HG03521 (cell line): ENCODE data around the gene PAM16.

ENCODE experiments used
- ATAC-seq: cut with Tn5 transposase; IDR thresholded peaks from one replicate; pipeline ENCODE4 v1.9.1; 2021; ENCODE audit warnings: mild to moderate bottlenecking, moderate library complexity; ENCODE audit not compliant: unreplicated experiment

PAM16 gene

DNA sequence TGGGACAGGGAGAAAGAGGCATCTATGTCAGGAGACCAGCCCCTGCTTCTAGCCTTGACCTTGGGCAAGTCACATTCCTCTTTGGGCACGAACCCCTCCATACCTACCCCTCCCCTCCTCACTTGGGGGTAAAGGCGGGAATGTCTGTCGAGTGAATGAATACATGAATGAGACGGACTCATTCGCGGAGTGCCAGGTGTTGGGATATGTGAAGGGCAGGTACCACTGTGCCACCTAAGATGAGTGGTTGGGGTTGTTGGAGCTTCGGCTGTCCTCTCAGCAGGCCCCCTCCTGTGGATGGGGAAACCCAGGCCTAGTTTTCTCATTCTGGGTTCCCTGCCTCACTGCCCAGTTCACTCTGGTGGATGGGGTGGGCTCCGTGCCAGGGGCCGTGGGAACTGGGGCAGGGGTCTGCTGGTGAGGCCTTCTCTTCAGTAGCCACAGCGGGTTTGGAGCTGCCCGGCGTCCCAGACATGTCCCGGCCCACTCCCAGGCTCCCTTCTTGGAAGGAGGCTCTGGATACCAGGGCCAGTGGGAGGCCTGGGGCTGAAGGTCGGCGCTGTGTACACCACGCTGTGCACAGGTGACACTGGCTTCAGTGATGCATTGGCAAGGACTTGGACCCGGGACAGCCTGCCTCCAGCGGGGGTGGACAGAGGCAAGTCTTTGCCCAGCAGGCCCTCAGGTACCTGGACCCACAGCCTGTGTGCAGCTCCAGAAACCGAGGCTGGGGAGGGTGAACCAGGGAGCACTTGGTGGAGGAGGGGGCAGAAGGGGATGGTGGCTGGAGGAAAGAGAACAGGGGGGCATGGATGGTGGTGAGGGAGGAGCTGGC, 29.6 kb downstream of the PAM16 start:
- ATAC-seq = no peak

GRCh38 chr16:4320571-4321137, 30.5 kb downstream of the PAM16 start:
- no peak for ATAC-seq

DNA sequence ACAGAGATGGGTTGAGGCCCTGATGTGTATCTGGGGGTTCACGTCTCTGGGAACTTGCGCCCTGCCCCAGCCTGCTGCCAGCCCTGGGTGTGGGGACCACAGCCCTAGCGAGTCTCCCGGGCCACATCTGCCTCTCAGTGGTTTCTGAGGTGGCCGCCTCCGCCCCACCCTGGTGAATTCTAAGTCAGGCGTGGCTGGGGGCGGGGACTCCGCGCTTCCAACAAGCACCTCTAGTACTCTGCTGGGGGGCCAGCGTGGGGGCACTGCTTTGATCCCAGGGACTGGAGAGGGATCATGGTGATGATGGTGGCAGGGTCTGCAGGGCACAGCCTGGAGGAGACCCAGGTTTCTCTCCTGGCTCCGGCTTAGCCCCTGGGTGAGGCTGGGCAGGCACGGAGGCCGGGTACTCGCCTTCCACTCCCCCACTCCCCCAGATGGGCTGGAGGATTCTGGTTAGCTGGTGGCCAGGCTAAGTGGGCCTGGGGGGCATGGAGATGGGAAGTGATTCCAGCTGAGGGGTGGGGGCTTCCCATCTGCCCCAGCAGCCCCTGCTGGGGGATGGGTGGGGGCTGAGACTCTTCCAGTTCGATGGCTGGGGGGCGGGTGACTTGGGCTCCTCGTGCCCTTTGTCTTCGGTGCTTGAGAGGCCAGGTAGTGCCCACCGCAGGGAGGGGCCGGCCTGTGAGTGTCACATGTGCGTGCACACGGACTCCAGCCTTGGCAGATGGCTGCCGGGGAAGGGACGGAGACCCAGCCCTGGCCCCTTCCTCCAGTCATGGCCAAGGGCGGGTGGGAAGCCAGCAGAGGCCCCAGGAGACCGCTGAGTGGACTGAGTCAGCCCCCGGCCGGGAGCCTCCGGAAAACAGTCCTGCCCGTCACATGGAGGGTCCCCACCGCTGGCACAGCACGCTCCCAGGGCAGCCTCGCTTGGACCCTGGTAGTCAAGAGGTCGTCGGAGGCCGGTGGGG, 31.4 kb downstream of the PAM16 start:
- ATAC-seq = no peak

GRCh38 chr16:4318967-4319366, 32.2 kb downstream of the PAM16 start:
- ATAC-seq = no peak

DNA sequence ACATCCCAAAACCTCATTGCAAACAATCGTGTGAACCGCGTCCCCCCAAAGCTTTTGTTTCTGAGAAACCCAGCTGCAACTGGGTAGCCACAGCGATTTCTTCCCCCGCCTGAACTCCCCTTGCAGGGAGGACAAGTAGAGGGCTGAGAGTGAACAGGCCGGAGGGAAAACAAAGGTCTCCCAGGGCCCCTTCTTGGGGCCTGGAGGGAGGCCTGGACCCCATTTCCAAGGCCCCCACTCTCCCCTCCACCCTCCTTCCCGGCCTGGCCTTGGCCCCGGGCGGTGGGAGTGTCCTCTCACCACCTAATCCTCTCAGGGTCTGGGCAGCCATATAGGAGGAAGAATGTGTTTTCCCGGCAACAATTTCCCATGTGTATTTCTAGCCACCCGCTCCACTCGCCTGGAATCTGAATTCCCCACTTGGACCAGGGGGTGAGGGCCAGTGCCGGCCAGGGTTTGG, 32.6 kb downstream of the PAM16 start:
- no peak for ATAC-seq

DNA sequence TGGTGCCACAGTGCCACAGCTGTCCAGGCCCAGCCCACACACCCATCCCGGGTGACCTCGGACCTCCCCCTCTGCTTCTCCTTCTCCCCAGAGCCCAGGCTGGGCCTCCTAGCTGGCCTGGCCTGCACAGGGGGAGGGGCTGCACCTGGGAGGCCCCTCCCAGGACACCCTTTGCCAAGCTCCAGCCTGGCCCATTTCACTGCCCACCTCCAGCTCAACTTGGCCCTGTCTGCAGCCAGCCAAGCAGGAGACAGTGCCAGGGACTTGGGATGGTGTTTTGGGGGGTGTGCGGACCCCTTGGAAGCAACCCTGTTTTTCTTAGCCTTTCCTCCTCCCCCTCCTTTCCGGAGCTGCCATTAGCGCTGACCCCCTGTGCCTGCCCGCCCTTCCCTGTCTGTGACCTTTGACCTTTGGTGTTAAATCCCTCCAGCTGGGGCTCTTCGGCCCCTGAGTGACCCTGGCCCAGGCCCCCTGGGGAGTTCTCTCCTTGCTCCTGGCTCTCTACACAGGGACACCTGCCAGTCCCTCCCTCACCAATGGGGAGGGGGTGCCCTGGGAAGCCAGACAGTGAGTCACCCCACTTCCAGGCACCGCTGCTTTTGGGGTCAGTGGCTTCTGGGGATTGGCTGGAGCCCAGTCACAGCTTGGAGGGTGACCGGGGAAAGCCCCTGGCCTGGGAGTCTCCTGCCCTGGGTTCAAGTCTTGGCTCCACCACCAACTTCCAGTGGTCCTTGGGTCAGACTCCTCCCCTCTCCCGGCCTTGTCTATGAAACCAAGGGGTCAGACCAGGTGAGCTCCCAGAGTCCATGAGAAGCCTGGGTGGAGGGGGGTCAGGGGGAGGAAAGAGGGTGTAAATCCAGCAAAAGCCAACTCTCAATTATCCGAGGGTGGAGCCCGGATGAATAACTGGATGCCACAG, 33.3 kb downstream of the PAM16 start:
- no peak for ATAC-seq

GRCh38 chr16:4316864-4317531, 34.1 kb downstream of the PAM16 start:
- ATAC-seq = no peak

DNA sequence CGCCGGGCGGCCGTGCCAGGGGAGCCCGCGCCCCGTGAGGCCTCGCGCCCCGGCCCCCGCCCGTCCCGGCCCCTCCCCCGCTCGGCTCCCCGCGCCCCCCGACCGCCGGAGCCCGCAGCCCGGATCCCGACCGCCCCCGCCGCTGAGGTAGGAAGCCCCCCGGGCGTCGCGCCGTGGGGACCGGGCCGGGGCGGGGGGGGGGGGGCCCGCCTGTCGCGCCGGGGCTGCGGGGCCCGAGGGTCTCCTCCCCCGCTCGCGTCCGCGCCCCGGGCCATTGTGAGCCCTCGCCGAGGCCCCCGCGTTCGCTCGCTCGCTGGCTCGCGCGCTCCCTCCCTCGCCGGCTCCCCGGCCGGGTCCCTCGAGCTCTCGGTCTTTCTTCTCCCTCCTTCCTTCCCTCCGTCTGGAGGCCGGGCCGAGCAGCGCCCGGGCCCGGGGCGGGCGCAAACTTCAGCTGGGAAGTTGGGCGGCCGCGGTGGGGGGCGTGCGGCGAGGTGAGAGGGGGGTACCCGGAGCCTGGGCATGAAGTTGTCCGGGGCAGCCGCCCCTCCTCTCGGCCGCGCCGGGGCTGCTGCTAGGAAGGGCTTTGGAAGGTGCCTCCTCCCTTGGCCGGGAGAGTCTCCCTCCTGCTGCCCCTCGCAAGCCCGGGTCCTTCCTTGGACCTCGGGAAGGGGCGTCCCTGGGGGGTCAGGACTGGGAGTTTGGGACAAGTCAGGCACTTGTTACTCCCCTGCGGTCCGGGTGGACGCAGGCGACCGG, 34.8 kb downstream of the PAM16 start:
- no peak for ATAC-seq

GRCh38 chr16:4315186-4316107, 35.7 kb downstream of the PAM16 start, which contains the start of gene GLIS2:
Gene GLIS2, plus strand, starts transcription at chr16:4316067. Its CDS starts 16,214 bp downstream, at chr16:4332281.
- no peak for ATAC-seq

DNA sequence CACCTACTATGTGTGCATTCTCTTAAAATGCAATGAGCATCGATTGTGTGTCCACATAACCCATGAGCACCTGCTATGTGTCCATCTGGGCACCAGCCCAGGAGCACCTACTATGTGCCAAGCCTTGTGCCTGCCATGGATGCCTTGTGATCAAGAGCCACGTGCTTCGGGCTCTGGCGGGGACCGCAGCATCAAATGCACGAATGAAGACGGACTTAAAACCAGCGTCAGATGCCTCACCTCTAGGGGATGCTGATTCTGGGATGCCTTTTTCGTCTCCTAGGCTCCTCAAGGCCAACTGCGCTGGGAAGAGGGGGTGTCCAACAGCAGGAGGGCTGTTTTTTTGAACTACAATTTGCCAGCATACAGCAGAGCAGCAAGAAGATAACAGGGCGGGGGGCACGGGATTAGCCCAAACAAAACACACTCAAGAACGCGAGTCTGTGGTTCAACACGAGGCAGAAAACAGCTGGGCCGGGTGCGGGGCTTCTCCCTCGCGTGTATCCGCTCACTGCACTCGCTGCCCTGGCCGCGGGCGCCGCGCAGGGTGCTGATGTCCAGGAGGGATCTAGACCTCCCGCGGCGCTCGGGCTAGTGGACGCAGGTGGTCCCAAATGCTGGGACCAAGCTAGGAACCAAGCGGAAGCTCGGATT, 36.5 kb downstream of the PAM16 start:
- no peak for ATAC-seq

- ATAC-seq = no peak
Measured at GRCh38 chr16:4313563-4314531, 37.3 kb downstream of the PAM16 start.

- no peak for ATAC-seq
Measured at GRCh38 chr16:4309833-4310266, 41.3 kb downstream of the PAM16 start.

DNA sequence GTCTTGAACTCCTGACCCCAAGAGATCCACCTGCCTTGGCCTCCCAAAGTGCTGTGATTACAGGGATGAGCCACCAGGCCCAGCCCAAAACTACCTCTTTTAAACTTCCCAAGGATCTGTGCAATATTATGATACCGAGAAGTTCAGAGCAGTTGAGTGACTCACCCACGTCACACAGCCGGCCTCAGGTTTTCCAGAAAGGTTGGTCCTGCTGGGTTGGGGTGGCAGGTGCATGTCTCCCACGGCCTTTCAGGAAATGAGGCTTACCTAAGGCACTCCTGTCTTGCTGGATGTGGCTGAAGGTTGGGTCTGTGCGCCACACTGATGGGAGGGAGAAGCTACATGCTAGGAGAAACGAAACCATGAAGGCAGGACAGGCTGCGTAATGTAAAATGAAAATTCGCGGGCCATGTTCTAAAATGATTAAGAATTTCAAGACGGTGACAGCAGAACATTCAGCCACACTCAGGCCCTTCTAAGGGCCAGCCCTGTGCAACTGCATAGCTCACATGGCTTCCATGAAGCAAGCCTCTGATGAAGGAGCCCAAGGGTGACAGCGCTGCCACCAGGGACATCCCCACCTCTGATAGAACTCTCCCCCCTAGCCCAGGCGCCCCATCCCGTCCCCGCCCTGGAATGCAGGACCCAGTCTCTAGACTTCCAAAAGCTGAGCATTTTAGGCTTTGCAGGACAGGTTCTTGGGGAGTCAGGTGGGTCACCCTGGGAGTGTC, 41.9 kb downstream of the PAM16 start:
- no peak for ATAC-seq

GRCh38 chr16:4307215-4308037, 43.7 kb downstream of the PAM16 start:
- peak; percentile 90 for ATAC-seq
